Measurements from ENCODE around the gene CFAP45.

Gene CFAP45

GRCh38 chr1:159884296-159884695, 15.7 kb downstream of the CFAP45 start:
- TF ChIP-seq FOXP2 (optimal IDR thresholded peaks at IDR 0.05; ENCODE audit: borderline replicate concordance, extremely low read depth, extremely low read length, insufficient read depth) (no peak), SIN3A (IDR thresholded peaks at IDR 0.05; ENCODE audit: borderline replicate concordance, insufficient read depth, low read length) (no peak), REST (IDR thresholded peaks at IDR 0.05; ENCODE audit: insufficient read depth in 1 of 2, low read depth in 2 of 2, low read length in 2 of 2) (no peak), TAF1 (IDR thresholded peaks at IDR 0.05; ENCODE audit: borderline replicate concordance, insufficient read depth, low read length) (no peak), POLR2AphosphoS5 (IDR thresholded peaks at IDR 0.05; ENCODE audit: low read depth, low read length) (no peak)

- TF ChIP-seq TAF1 (IDR thresholded peaks at IDR 0.05; ENCODE audit: borderline replicate concordance, insufficient read depth, low read length) (no peak), SIN3A (IDR thresholded peaks at IDR 0.05; ENCODE audit: borderline replicate concordance, insufficient read depth, low read length) (no peak), FOXP2 (optimal IDR thresholded peaks at IDR 0.05; ENCODE audit: borderline replicate concordance, extremely low read depth, extremely low read length, insufficient read depth) (no peak)
Observed at GRCh38 chr1:159883134-159883533, 16.8 kb downstream of the CFAP45 start.

GRCh38 chr1:159882527-159882862, 17.5 kb downstream of the CFAP45 start:
- TF ChIP-seq REST (IDR thresholded peaks at IDR 0.05; ENCODE audit: insufficient read depth in 1 of 2, low read depth in 2 of 2, low read length in 2 of 2) (no peak), TAF1 (IDR thresholded peaks at IDR 0.05; ENCODE audit: borderline replicate concordance, insufficient read depth, low read length) (no peak), POLR2AphosphoS5 (IDR thresholded peaks at IDR 0.05; ENCODE audit: low read depth, low read length) (no peak), SIN3A (IDR thresholded peaks at IDR 0.05; ENCODE audit: borderline replicate concordance, insufficient read depth, low read length) (no peak), FOXP2 (optimal IDR thresholded peaks at IDR 0.05; ENCODE audit: borderline replicate concordance, extremely low read depth, extremely low read length, insufficient read depth) (no peak)

GRCh38 chr1:159881622-159882526, 18.1 kb downstream of the CFAP45 start:
- TF ChIP-seq POLR2AphosphoS5 (IDR thresholded peaks at IDR 0.05; ENCODE audit: low read depth, low read length), result no peak
- TF ChIP-seq SIN3A (IDR thresholded peaks at IDR 0.05; ENCODE audit: borderline replicate concordance, insufficient read depth, low read length), result no peak
- no peak for TF ChIP-seq FOXP2 (optimal IDR thresholded peaks at IDR 0.05; ENCODE audit: borderline replicate concordance, extremely low read depth, extremely low read length, insufficient read depth)
- no peak for TF ChIP-seq TAF1 (IDR thresholded peaks at IDR 0.05; ENCODE audit: borderline replicate concordance, insufficient read depth, low read length)
- no peak for TF ChIP-seq REST (IDR thresholded peaks at IDR 0.05; ENCODE audit: insufficient read depth in 1 of 2, low read depth in 2 of 2, low read length in 2 of 2)

- TF ChIP-seq POLR2AphosphoS5 (IDR thresholded peaks at IDR 0.05; ENCODE audit: low read depth, low read length) (no peak), FOXP2 (optimal IDR thresholded peaks at IDR 0.05; ENCODE audit: borderline replicate concordance, extremely low read depth, extremely low read length, insufficient read depth) (no peak), SIN3A (IDR thresholded peaks at IDR 0.05; ENCODE audit: borderline replicate concordance, insufficient read depth, low read length) (no peak)
Observed at GRCh38 chr1:159880430-159880829, 19.5 kb downstream of the CFAP45 start.

GRCh38 chr1:159879977-159880376, 20.0 kb downstream of the CFAP45 start:
- TF ChIP-seq FOXP2 (optimal IDR thresholded peaks at IDR 0.05; ENCODE audit: borderline replicate concordance, extremely low read depth, extremely low read length, insufficient read depth) (no peak), TAF1 (IDR thresholded peaks at IDR 0.05; ENCODE audit: borderline replicate concordance, insufficient read depth, low read length) (no peak), REST (IDR thresholded peaks at IDR 0.05; ENCODE audit: insufficient read depth in 1 of 2, low read depth in 2 of 2, low read length in 2 of 2) (no peak), SIN3A (IDR thresholded peaks at IDR 0.05; ENCODE audit: borderline replicate concordance, insufficient read depth, low read length) (no peak), POLR2AphosphoS5 (IDR thresholded peaks at IDR 0.05; ENCODE audit: low read depth, low read length) (no peak)
